B cell (primary cell): ENCODE results near the gene AGBL2. TPM values are rescaled to one million over a fixed set of nuclear protein-coding genes. Genes with fewer than 3 reads are reported as not detected.

Experiments
- ATAC-seq: fragments of 200-7000 bp; cut with Tn5 transposase; one replicate; pipeline ENCODE4 v1.10.0; 2021; ENCODE audit warnings: low read depth, mild to moderate bottlenecking, moderate number of reproducible peaks, moderate library complexity
- CTCF ChIA-PET: fragments of 350-600 bp; sonication (Branson Sonifier 250); formaldehyde crosslinking; loops from one replicate; lab custom pipeline; 2021; ENCODE audit warnings: antibody characterized with exemption, inconsistent platforms; lab: Charles Lee
- POLR2A ChIA-PET: fragments of 350-600 bp; sonication (Branson Sonifier 250); formaldehyde crosslinking; loops from one replicate; lab custom pipeline; 2021; ENCODE audit warnings: antibody characterized with exemption; lab: Charles Lee
- DNase-seq: peaks from one replicate; pipeline ENCODE4 v3.0.0; 2013
- H2AFZ ChIP-seq: 2 replicates; pipeline ENCODE4 v1.6.1; 2012; ENCODE audit warnings: mild to moderate bottlenecking, low read depth, low read length; ENCODE audit not compliant: insufficient read depth, poor library complexity, severe bottlenecking
- H3K27ac ChIP-seq, 2 donors: 1 replicate in 1 of 2; 2 replicates in 1 of 2; pipeline ENCODE4 v1.5.1; 2012 to 2013; ENCODE audit warnings: low read length in 2 of 2, mild to moderate bottlenecking in 2 of 2, moderate library complexity in 1 of 2
- H3K27me3 ChIP-seq, 4 experiments: fragments of 200-600 bp in 1 of 4; sonication (generic) in 1 of 4; replicated peaks in 1 of 4; 1 replicate in 2 of 4; 2 replicates in 2 of 4; pipeline versions ENCODE4 v1.6.1 to v1.7.0; 2013 to 2016; ENCODE audit warnings: low read length in 3 of 4, mild to moderate bottlenecking in 2 of 4, mixed read lengths in 1 of 4, moderate library complexity in 1 of 4; ENCODE audit not compliant: insufficient read depth in 4 of 4, control insufficient read depth in 3 of 4; ENCODE audit errors: control extremely low read depth in 1 of 4
- H3K36me3 ChIP-seq, 2 experiments: replicated peaks in 1 of 2; 1 replicate in 1 of 2; 2 replicates in 1 of 2; pipeline versions ENCODE4 v1.6.1 to v1.7.1; 2013; ENCODE audit warnings: low read length in 1 of 2; ENCODE audit not compliant: insufficient read depth in 2 of 2, control insufficient read depth in 1 of 2; ENCODE audit errors: control extremely low read depth in 1 of 2, extremely low read depth in 1 of 2
- H3K4me1 ChIP-seq, 2 donors: fragments of 200-600 bp in 1 of 2; sonication (generic) in 1 of 2; 1 replicate in 1 of 2; 2 replicates in 1 of 2; pipeline versions ENCODE4 v1.5.1 to v1.6.1; 2013 to 2017; ENCODE audit warnings: low read length in 2 of 2; ENCODE audit not compliant: control insufficient read depth in 2 of 2, insufficient read depth in 2 of 2
- H3K4me2 ChIP-seq: replicated peaks from 2 replicates; pipeline ENCODE3; 2012; ENCODE audit warnings: mild to moderate bottlenecking, low read depth, low read length; ENCODE audit not compliant: poor library complexity, severe bottlenecking
- H3K4me3 ChIP-seq, 5 experiments: fragments of 200-600 bp in 1 of 5; sonication (generic) in 1 of 5; 1 replicate in 3 of 5; 2 replicates in 2 of 5; pipeline versions ENCODE4 v1.5.1 to v1.7.0; 2011 to 2016; ENCODE audit warnings: low read length in 4 of 5, mild to moderate bottlenecking in 4 of 5, low read depth in 2 of 5, control low read depth in 1 of 5, moderate library complexity in 1 of 5; ENCODE audit not compliant: insufficient read depth in 1 of 5; ENCODE audit errors: control extremely low read depth in 1 of 5, extremely low read depth in 1 of 5
- H3K79me2 ChIP-seq: fragments of 200-600 bp; sonication (generic); one replicate; pipeline ENCODE4 v1.6.0; 2016; ENCODE audit warnings: low read length; ENCODE audit not compliant: control insufficient read depth, insufficient read depth
- H3K9ac ChIP-seq: fragments of 200-600 bp; sonication (generic); 2 replicates; pipeline ENCODE4 v1.6.1; 2017; ENCODE audit warnings: mild to moderate bottlenecking, low read length, moderate library complexity
- H3K9me3 ChIP-seq, 3 donors: one replicate each; pipeline versions ENCODE4 v1.6.1 to v1.7.1; 2013; ENCODE audit warnings: low read length in 2 of 3; ENCODE audit not compliant: control insufficient read depth in 2 of 3, insufficient read depth in 1 of 3; ENCODE audit errors: control extremely low read depth in 1 of 3
- H4K20me1 ChIP-seq: 2 replicates; pipeline ENCODE4 v1.6.0; 2012; ENCODE audit warnings: mild to moderate bottlenecking, low read length; ENCODE audit not compliant: insufficient read depth, control insufficient read depth, poor library complexity, severe bottlenecking
- H3K27ac Mint-ChIP-seq: one replicate; pipeline ENCODE4 v1.8.0; 2021; ENCODE audit warnings: mixed read lengths
- H3K27me3 Mint-ChIP-seq: one replicate; pipeline ENCODE4 v1.8.0; 2021; ENCODE audit warnings: mixed read lengths
- H3K4me1 Mint-ChIP-seq: one replicate; pipeline ENCODE4 v1.8.0; 2021; ENCODE audit warnings: mixed read lengths
- H3K4me3 Mint-ChIP-seq: one replicate; pipeline ENCODE4 v1.8.0; 2021; ENCODE audit warnings: mixed read lengths
- H3K9me3 Mint-ChIP-seq: one replicate; pipeline ENCODE4 v1.8.0; 2022; ENCODE audit warnings: mixed read lengths; ENCODE audit not compliant: insufficient read depth
- CTCF ChIP-seq: fragments of 200-600 bp; IDR thresholded peaks from one replicate; pipeline ENCODE4 v1.8.0; 2022; ENCODE audit warnings: antibody characterized with exemption, mild to moderate bottlenecking
- EZH2 ChIP-seq: IDR thresholded peaks from 2 replicates; pipeline ENCODE4 v1.6.1; 2012; ENCODE audit warnings: borderline replicate concordance, low read depth, mild to moderate bottlenecking, moderate library complexity, low read length; ENCODE audit not compliant: insufficient read depth, poor library complexity, severe bottlenecking
- WGBS: methylation state at CpG from one replicate; pipeline ENCODE4 v1.1.5; 2013; ENCODE audit warnings: missing lambda C conversion rate; ENCODE audit not compliant: insufficient coverage; 5-methylcytosine and 5-hydroxymethylcytosine counted together
- intact Hi-C: fragments of 100-400 bp; cut with micrococcal nuclease; formaldehyde crosslinking; loops from one replicate; pipeline ENCODE4 v1.10.0; 2022
- polyA plus RNA-seq: library from polyadenylated mRNA; depleted of rRNA; stranded (reverse); fragments of >200 nt; gene quantifications from 2 replicates; pipeline ENCODE4 v1.2.3, GENCODE V29; 2012
- total RNA-seq, 2 donors: library from RNA; stranded (reverse); fragments of 120-200 nt in 1 of 2; gene quantifications; 1 replicate in 1 of 2; 2 replicates in 1 of 2; pipeline versions ENCODE4 v1.2.3 to v1.2.4, GENCODE V29; 2013 to 2022

AGBL2 gene
- total and polyA plus RNA-seq, 2 donors (not counting 1 experiment from before 2014, with no cell fraction given), result 13.6 to 28.6 TPM

- ChIA-PET CTCF (no interaction called here), POLR2A (no interaction called here)
- no peak for DNase-seq
- H3K9me3 ChIP-seq, result no peaks in the 10 kb centered on the region
- no peaks in the 10 kb centered on the region for H3K4me1 ChIP-seq
- no peak overlapping the region for H3K4me2 ChIP-seq
- no peak overlapping the region for H2AFZ ChIP-seq
- intact Hi-C loops, result no loop called here
- no peak overlapping the region for H3K4me3 ChIP-seq
- no peak overlapping the region for H3K9ac ChIP-seq
- no peaks in the 10 kb centered on the region for H3K4me1 Mint-ChIP-seq
- TF ChIP-seq CTCF (no peak), EZH2 (no peak)
- H3K27ac Mint-ChIP-seq, result no peak overlapping the region
- no peak overlapping the region for H3K27ac ChIP-seq
- H3K27me3 ChIP-seq, result no peaks in the 10 kb centered on the region
- ATAC-seq, result no peak
- H3K79me2 ChIP-seq, result no peaks in the 10 kb centered on the region
- no peaks in the 10 kb centered on the region for H3K36me3 ChIP-seq
- no peak overlapping the region for H3K4me3 Mint-ChIP-seq
- H3K27me3 Mint-ChIP-seq, result no peaks in the 10 kb centered on the region
- no peaks in the 10 kb centered on the region for H4K20me1 ChIP-seq
- H3K9me3 Mint-ChIP-seq, result no peaks in the 10 kb centered on the region
Measured at GRCh38 chr11:47668665-47669064, 46.5 kb downstream of the AGBL2 start.

GRCh38 chr11:47667555-47667954 is 47.6 kb downstream of the AGBL2 start:
- intact Hi-C loops, result no loop called here
- no peak overlapping the region for H3K4me3 ChIP-seq
- Mint-ChIP-seq H3K9me3 (no peaks in the 10 kb centered on the region), H3K4me1 (peaks cover 3% of the 10 kb centered on the region), H3K4me3 (no peak overlapping the region), H3K27ac (no peak overlapping the region), H3K27me3 (no peaks in the 10 kb centered on the region)
- no peak overlapping the region for H3K9ac ChIP-seq
- no peaks in the 10 kb centered on the region for H3K4me1 ChIP-seq
- DNase-seq, result no peak
- H4K20me1 ChIP-seq, result no peaks in the 10 kb centered on the region
- POLR2A ChIA-PET, result no interaction called here
- no peak overlapping the region for H3K27ac ChIP-seq
- no peak for ATAC-seq
- H3K4me2 ChIP-seq, result no peak overlapping the region
- no peak for TF ChIP-seq CTCF
- no peak for TF ChIP-seq EZH2
- no peaks in the 10 kb centered on the region for H3K79me2 ChIP-seq
- H3K9me3 ChIP-seq, result no peaks in the 10 kb centered on the region
- H2AFZ ChIP-seq, result no peak overlapping the region
- WGBS, result 89% methylated on average over 1 of the region's 2 CpGs
- H3K36me3 ChIP-seq, result no peaks in the 10 kb centered on the region
- H3K27me3 ChIP-seq, result no peaks in the 10 kb centered on the region
- CTCF ChIA-PET, result no interaction called here
